Keratinocyte (primary cell): Measurements from ENCODE around the gene GDAP2. TPM values are rescaled to one million over a fixed set of nuclear protein-coding genes. Genes with fewer than 3 reads are reported as not detected.

Experiments
- DNase-seq: peaks from one replicate; pipeline ENCODE4 v3.0.0-alpha.2; 2011; ENCODE audit warnings: low read depth, missing footprints, low spot score
- FAIRE-seq: peaks from 2 replicates; lab custom pipeline; 2011; peaks lifted over from hg19 to GRCh38; lab: Jason Lieb, UNC
- H2AFZ ChIP-seq: 2 replicates; pipeline ENCODE4 v1.6.0; 2012; ENCODE audit warnings: low read length, control low read depth, inconsistent platforms; ENCODE audit not compliant: control insufficient read depth
- H3K27ac ChIP-seq: 2 replicates; pipeline ENCODE4 v1.5.1; 2011; ENCODE audit warnings: low read length; ENCODE audit not compliant: control insufficient read depth, insufficient read depth
- H3K27me3 ChIP-seq: 3 replicates; pipeline ENCODE4 v1.6.0; 2011; ENCODE audit warnings: low read length; ENCODE audit not compliant: control insufficient read depth, insufficient read depth; ENCODE audit errors: extremely low read depth
- H3K36me3 ChIP-seq, 2 experiments: 2 replicates in 1 of 2; 3 replicates in 1 of 2; pipeline ENCODE4 v1.5.1; 2011; ENCODE audit warnings: low read length in 2 of 2, mild to moderate bottlenecking in 1 of 2; ENCODE audit not compliant: control insufficient read depth in 2 of 2, insufficient read depth in 2 of 2; ENCODE audit errors: extremely low read depth in 1 of 2
- H3K4me1 ChIP-seq: 3 replicates; pipeline ENCODE4 v1.5.1; 2011; ENCODE audit warnings: low read length; ENCODE audit not compliant: control insufficient read depth, insufficient read depth; ENCODE audit errors: extremely low read depth
- H3K4me2 ChIP-seq: 3 replicates; pipeline ENCODE4 v1.6.0; 2011; ENCODE audit warnings: low read depth, low read length; ENCODE audit not compliant: control insufficient read depth, insufficient read depth; ENCODE audit errors: extremely low read depth
- H3K4me3 ChIP-seq, 3 experiments: fragments of 200-600 bp in 1 of 3; sonication (generic) in 1 of 3; 2 replicates in 2 of 3; 3 replicates in 1 of 3; pipeline ENCODE4 v1.5.1; 2011 to 2016; ENCODE audit warnings: low read length in 3 of 3, mild to moderate bottlenecking in 3 of 3, control low read depth in 2 of 3, inconsistent platforms in 1 of 3, low read depth in 1 of 3, mixed read lengths in 1 of 3, mixed run types in 1 of 3, moderate library complexity in 1 of 3; ENCODE audit not compliant: control insufficient read depth in 2 of 3, insufficient read depth in 2 of 3; ENCODE audit errors: extremely low read depth in 1 of 3
- H3K79me2 ChIP-seq: 2 replicates; pipeline ENCODE4 v1.6.0; 2012; ENCODE audit warnings: low read length; ENCODE audit not compliant: control insufficient read depth, insufficient read depth
- H3K9ac ChIP-seq: 3 replicates; pipeline ENCODE4 v1.6.0; 2011; ENCODE audit warnings: low read length; ENCODE audit not compliant: control insufficient read depth, insufficient read depth; ENCODE audit errors: extremely low read depth
- H3K9me1 ChIP-seq: 3 replicates; pipeline ENCODE4 v1.6.0; 2011; ENCODE audit warnings: low read length; ENCODE audit not compliant: control insufficient read depth, insufficient read depth; ENCODE audit errors: extremely low read depth
- H3K9me3 ChIP-seq: 2 replicates; pipeline ENCODE4 v1.5.1; 2012; ENCODE audit warnings: low read depth, low read length; ENCODE audit not compliant: control insufficient read depth
- H4K20me1 ChIP-seq: 3 replicates; pipeline ENCODE4 v1.6.0; 2011; ENCODE audit warnings: low read length; ENCODE audit not compliant: control insufficient read depth, insufficient read depth; ENCODE audit errors: extremely low read depth
- CTCF ChIP-seq, 3 experiments: IDR thresholded peaks in 1 of 3; conservative IDR thresholded peaks in 1 of 3; optimal IDR thresholded peaks in 1 of 3; 2 replicates in 2 of 3; 3 replicates in 1 of 3; pipeline versions ENCODE3 to v1.5.1; 2011; ENCODE audit warnings: low read length in 3 of 3, mild to moderate bottlenecking in 3 of 3, moderate library complexity in 2 of 3, control low read depth in 1 of 3, inconsistent platforms in 1 of 3; ENCODE audit not compliant: insufficient read depth in 2 of 3; ENCODE audit errors: extremely low read depth in 1 of 3
- EZH2 ChIP-seq: IDR thresholded peaks from one replicate; pipeline ENCODE4 v1.6.1; 2012; ENCODE audit warnings: inconsistent platforms, mild to moderate bottlenecking, low read length, moderate library complexity
- dilution Hi-C: fragments of 300-500 bp; cut with MboI; formaldehyde crosslinking; loops from one replicate; pipeline ENCODE4 v1.7.0; 2020; ENCODE audit warnings: low sequenced_read_pairs; ENCODE audit not compliant: extremely low pct_ligation_motif_present
- polyA plus RNA-seq, 5 experiments: library from polyadenylated mRNA; depleted of rRNA in 3 of 5; stranded (reverse) in 3 of 5; stranded (forward) in 1 of 5; unstranded in 1 of 5; fragments of >200 nt; gene quantifications; 1 replicate in 1 of 5; 2 replicates in 3 of 5; 3 replicates in 1 of 5; pipeline versions ENCODE4 v1.2.1 to v1.2.3, GENCODE V29; 2011 to 2012; ENCODE audit warnings: missing spikeins in 2 of 5, low read depth in 1 of 5, low replicate concordance in 1 of 5

GDAP2 gene
- polyA plus RNA-seq, 1 donor (not counting 4 experiments of a cell fraction or from before 2014, with no cell fraction given), result 15.7 TPM

- Histone ChIP-seq H3K27ac (no peak overlapping the region), H3K9me3 (no peaks in the 10 kb centered on the region), H3K4me2 (no peak overlapping the region), H3K79me2 (no peaks in the 10 kb centered on the region), H3K27me3 (no peaks in the 10 kb centered on the region), H3K4me1 (peaks cover 2% of the 10 kb centered on the region), H3K9ac (no peak overlapping the region), H3K4me3 (no peak overlapping the region), H2AFZ (no peak overlapping the region), H4K20me1 (no peaks in the 10 kb centered on the region), H3K36me3 (peaks cover 0 to 4% of the 10 kb centered on the region in 2 experiments), H3K9me1 (no peaks in the 10 kb centered on the region)
- dilution Hi-C loops, result no loop called here
- FAIRE-seq (no peak), DNase-seq (no peak)
- no peak for TF ChIP-seq EZH2
- TF ChIP-seq CTCF (optimal IDR thresholded peaks at IDR 0.05 in 1 of 3, IDR thresholded peaks at IDR 0.05 in 1 of 3, conservative IDR thresholded peaks at IDR 0.05 in 1 of 3; ENCODE audit: extremely low read depth in 1 of 3, insufficient read depth in 2 of 3, low read length in 3 of 3), result no peak
These were observed 35.0 kb upstream of the GDAP2 start for GRCh38 chr1:117964290-117965038.

- no peak overlapping the region for H3K4me2 ChIP-seq
- no peak overlapping the region for H2AFZ ChIP-seq
- no peaks in the 10 kb centered on the region for H3K4me1 ChIP-seq
- H3K9me1 ChIP-seq, result no peaks in the 10 kb centered on the region
- peaks cover 11 to 13% of the 10 kb centered on the region in 2 experiments for H3K36me3 ChIP-seq
- H3K9me3 ChIP-seq, result no peaks in the 10 kb centered on the region
- FAIRE-seq (no peak), DNase-seq (no peak)
- H3K4me3 ChIP-seq, result no peak overlapping the region
- TF ChIP-seq CTCF (optimal IDR thresholded peaks at IDR 0.05 in 1 of 3, IDR thresholded peaks at IDR 0.05 in 1 of 3, conservative IDR thresholded peaks at IDR 0.05 in 1 of 3; ENCODE audit: extremely low read depth in 1 of 3, insufficient read depth in 2 of 3, low read length in 3 of 3) (no peak), EZH2 (no peak)
- no peaks in the 10 kb centered on the region for H4K20me1 ChIP-seq
- H3K79me2 ChIP-seq, result no peaks in the 10 kb centered on the region
- no peak overlapping the region for H3K9ac ChIP-seq
- H3K27ac ChIP-seq, result no peak overlapping the region
- dilution Hi-C loops, result no loop called here
- H3K27me3 ChIP-seq, result no peaks in the 10 kb centered on the region
These were observed 29.9 kb upstream of the GDAP2 start for GRCh38 chr1:117959364-117959763.
